Measurements from ENCODE around the gene DDX43.
A peak's percentile ranks its signal among the peaks of the same experiment; 100 is the strongest.
"Not testable (repeated sequence)": the region's sequence is repeated elsewhere in the genome, so short reads cannot be mapped to it uniquely, and the experiment has no call there.

DDX43 gene

DNA sequence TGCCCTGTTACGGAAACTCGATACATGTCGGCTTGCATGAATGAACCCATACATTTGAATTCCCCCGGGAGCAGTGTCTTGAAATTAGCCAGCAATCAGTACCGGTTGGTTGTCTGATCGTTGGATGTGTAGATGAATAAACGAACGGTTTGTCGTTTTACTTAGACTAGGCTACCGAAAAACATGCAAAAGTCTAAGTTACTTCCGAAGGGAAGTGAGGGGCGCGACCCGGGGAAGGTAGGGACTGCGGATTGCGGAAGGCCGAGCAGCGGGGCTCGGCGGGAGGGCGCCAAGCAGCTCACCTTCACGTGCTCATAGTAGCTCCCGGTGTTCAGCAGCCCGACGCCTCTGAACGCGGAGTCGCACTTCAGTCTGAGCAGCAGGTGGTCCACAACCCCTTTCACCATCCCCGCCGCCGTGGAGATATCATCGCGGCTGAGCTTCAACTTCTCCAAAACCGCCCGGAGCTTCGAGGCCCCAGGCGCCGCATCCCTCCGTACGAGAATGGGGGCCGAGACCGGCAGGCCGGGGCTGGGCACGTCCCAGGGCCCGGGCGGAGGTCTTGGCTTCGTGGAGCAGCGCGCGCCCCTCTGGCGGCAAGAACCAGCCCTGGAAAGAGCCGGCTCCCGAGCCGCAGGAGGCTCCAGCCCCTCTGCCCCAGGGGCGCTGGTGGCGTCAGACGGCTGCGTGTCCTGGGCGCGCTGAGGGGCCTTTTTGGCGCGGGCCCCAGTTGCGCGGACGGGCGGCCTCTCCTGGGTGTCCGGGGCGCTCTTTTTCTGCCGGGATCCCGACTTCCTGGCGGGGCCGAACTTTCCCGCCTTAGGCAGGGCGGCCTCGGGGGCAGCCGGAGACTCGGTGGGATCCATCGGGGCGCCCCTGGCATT is 56.8 kb downstream of the DDX43 start:
- DNase-seq (ENCODE audit: low read depth), result no peak
- TF ChIP-seq, protein P1, sequence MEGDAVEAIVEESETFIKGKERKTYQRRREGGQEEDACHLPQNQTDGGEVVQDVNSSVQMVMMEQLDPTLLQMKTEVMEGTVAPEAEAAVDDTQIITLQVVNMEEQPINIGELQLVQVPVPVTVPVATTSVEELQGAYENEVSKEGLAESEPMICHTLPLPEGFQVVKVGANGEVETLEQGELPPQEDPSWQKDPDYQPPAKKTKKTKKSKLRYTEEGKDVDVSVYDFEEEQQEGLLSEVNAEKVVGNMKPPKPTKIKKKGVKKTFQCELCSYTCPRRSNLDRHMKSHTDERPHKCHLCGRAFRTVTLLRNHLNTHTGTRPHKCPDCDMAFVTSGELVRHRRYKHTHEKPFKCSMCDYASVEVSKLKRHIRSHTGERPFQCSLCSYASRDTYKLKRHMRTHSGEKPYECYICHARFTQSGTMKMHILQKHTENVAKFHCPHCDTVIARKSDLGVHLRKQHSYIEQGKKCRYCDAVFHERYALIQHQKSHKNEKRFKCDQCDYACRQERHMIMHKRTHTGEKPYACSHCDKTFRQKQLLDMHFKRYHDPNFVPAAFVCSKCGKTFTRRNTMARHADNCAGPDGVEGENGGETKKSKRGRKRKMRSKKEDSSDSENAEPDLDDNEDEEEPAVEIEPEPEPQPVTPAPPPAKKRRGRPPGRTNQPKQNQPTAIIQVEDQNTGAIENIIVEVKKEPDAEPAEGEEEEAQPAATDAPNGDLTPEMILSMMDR (IDR thresholded peaks at IDR 0.05; ENCODE audit: control insufficient read depth, extremely low read depth, insufficient read depth), result no peak
- H3K4me3 ChIP-seq (ENCODE audit: low read depth, low read length), result no peak overlapping the region

DNA sequence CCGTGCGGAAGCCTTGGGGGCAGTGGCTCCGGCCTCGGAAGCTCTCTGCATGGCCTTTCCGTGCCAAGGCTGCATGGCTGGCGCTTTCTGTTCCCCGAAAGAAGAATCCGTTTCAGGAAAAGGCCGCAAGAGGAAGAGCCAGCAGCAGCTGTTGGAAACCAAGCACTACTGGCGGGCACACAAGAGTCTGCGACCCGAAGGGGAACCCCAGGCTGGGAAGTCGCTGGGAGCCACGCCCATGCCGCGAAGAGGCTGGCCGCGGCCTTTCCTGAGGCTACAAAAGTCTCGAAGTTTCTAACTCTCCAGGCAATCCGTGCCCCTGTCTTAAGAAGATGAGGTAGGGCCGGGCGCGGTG is 57.5 kb downstream of the DDX43 start, which contains the start of gene CGAS:
Gene CGAS, minus strand, starts transcription at position 191 of the 355 bp plus-strand sequence. Its CDS starts 116 bp downstream, at position 75.
- TF ChIP-seq, protein P1 (IDR thresholded peaks at IDR 0.05; ENCODE audit: control insufficient read depth, extremely low read depth, insufficient read depth), result no peak
- H3K4me3 ChIP-seq (ENCODE audit: low read depth, low read length), result no peak within 1 kb of the TSS
- no peak for DNase-seq (ENCODE audit: low read depth)

DNA sequence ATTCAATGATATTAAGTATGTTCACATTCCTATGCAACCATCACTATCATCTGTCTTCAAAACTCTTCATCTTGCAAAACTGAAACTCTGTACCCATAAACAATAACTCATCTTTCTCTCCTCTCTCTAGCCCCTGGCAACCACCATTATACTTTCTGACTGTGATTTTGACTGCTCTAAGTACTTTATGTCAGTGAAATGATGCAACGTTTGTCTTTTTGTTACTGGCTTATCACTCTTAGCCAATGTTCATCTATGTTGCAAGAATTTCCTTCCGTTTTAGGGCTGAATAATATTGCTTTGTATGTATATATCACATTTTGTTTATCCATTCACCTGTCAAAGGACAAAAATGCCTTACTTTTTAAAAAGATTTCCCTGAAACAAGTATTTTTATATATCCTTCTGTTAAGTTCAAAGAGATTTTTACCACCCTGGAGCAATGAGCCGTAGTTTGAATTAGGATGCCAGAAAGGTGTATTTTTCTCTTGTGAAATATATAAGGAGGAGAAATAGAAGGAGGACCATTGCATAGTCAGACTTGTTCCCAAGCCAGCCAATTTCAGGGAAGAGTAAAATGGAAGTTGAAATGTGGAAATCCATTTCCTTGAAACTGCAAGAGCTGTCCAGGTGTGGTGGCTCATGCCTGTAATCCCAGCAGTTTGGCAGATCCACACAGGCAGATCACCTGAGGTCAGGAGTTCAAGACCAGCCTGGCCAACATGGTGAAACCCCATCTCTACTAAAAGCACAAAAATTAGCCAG is 61.4 kb downstream of the DDX43 start:
- DNase-seq (ENCODE audit: low read depth), result no peak
- TF ChIP-seq, protein P1 (IDR thresholded peaks at IDR 0.05; ENCODE audit: control insufficient read depth, extremely low read depth, insufficient read depth), result no peak
- no peak overlapping the region for H3K4me3 ChIP-seq (ENCODE audit: low read depth, low read length)

DNA sequence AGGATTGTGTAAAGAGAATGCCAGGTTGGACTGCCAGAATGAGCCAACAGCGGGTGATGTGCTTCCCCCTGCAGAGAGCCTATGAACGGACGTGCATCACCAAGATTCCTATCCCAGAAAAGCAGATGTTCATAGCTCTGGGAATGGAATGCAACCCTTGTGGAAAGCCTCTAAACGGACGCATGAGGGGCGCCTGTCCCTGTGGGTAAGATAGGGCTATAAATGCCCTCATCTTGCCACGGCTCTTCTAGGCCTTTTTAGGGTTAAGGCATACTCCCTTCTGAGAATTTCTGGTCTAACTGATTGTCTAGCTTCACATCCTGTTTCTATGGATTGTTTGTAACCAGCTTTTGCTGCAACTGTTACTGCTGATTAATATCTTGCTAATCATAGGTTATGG is 64.8 kb downstream of the DDX43 start:
- H3K4me3 ChIP-seq (ENCODE audit: low read depth, low read length), result not testable (repeated sequence)

DNA sequence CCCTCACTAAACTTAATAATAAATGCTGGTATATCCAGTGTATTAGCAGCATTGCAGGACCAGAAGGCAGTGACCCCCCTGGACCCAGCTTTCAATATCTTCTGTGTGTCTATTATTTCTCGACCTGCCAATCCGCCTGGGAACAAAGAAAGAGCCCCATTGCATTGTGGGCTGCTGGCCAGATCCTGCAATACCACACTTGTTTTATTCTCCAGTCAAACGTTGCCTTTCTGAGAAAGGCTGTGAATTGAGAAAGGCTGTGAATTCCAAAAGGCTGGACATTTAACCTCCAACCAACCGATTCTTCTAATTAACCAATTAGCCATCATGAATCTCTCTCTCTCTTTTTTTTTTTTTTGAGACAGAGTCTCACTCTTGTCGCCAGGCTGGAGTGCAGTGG is 65.4 kb downstream of the DDX43 start:
- no peak overlapping the region for H3K4me3 ChIP-seq (ENCODE audit: low read depth, low read length)
- DNase-seq (ENCODE audit: low read depth), result no peak
- TF ChIP-seq, protein P1 (IDR thresholded peaks at IDR 0.05; ENCODE audit: control insufficient read depth, extremely low read depth, insufficient read depth), result no peak

More for the DNA sequence above, 64.8 kb downstream of the DDX43 start:
- DNase-seq (ENCODE audit: low read depth), result not testable (repeated sequence)

DNA sequence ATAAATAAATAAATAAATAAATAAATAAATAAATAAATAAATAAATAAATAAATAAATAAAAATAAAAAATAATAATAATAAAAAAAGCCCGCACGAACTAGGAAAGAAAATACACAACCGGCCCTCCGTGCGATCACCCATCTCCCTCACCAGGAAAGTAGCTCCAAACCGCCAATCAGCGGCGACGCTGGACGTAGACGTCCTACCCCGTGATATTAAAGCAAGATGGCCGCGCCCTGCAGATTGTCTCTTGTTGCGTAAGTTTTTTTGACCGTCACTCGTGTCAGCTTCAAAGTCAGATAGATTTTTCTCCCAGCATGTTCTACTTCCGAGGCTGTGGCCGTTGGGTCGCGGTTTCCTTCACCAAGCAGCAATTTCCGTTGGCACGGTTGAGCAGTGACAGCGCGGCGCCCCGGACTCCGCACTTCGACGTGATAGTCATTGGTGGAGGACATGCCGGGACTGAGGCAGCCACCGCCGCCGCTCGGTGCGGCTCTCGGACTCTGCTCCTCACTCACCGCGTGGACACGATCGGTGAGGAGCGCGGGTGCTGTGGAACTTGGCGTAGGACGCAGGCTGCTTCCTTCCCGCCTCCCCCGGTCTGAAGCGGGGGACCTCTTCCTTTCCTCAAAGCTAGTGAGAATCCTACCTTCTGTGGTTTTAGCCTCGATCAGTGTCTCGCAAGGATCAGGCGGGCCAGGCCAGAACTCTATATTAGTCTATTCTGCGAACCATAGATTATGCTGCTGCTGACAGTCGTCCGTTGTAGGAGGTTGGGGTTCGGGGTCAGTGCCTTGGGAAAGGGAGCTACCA is 67.1 kb downstream of the DDX43 start, which contains the start of gene MTO1:
Gene MTO1, plus strand, starts transcription at position 201 of the 814 bp plus-strand sequence. Its CDS starts 118 bp downstream, at position 319.
- DNase-seq (ENCODE audit: low read depth), result peak; percentile 69
- TF ChIP-seq, protein P1 (IDR thresholded peaks at IDR 0.05; ENCODE audit: control insufficient read depth, extremely low read depth, insufficient read depth), result no peak
- H3K4me3 ChIP-seq (ENCODE audit: low read depth, low read length), result peak within 1 kb of the TSS; percentile 100

All from LNCaP clone FGC (cell line).